T-helper 2 cell (primary cell): ENCODE results near the gene ATAD3B.
A peak's percentile ranks its signal among the peaks of the same experiment; 100 is the strongest.
"Not testable (repeated sequence)": the region's sequence is repeated elsewhere in the genome, so short reads cannot be mapped to it uniquely, and the experiment has no call there.

ENCODE experiments used
- DNase-seq, 5 experiments: peaks; one replicate each; pipeline versions ENCODE4 v3.0.0 to v3.0.0-alpha.2; 2012 to 2022

Gene ATAD3B

GRCh38 chr1:1434131-1434823 is 37.3 kb upstream of the ATAD3B start:
- no peak for DNase-seq

- no peak for DNase-seq
Measured at GRCh38 chr1:1434824-1435105, 36.8 kb upstream of the ATAD3B start.

- peak; percentile 30 to 69 (median 34) for DNase-seq
Measured at GRCh38 chr1:1435106-1435903, 36.3 kb upstream of the ATAD3B start, which contains the start of gene VWA1. Gene VWA1 (plus strand): TSS chr1:1435690. CDS start chr1:1435749, 59 bp downstream.

GRCh38 chr1:1435911-1436629 is 35.5 kb upstream of the ATAD3B start:
- no peak for DNase-seq

- no peak for DNase-seq
Measured at GRCh38 chr1:1436630-1437032, 34.9 kb upstream of the ATAD3B start.

- DNase-seq: no peak
Measured at GRCh38 chr1:1437033-1437903, 34.3 kb upstream of the ATAD3B start.

- DNase-seq: no peak
Measured at GRCh38 chr1:1437904-1438376, 33.6 kb upstream of the ATAD3B start.

GRCh38 chr1:1438531-1439381 is 32.8 kb upstream of the ATAD3B start:
- DNase-seq: no peak

GRCh38 chr1:1439546-1440261 is 31.9 kb upstream of the ATAD3B start:
- no peak for DNase-seq

- DNase-seq: no peak
Measured at GRCh38 chr1:1440262-1441001, 31.1 kb upstream of the ATAD3B start.

GRCh38 chr1:1441002-1441888 is 30.3 kb upstream of the ATAD3B start:
- DNase-seq: peak in 4 of 5 experiments; percentile 37 to 52 (median 40)

- no peak for DNase-seq
Measured at GRCh38 chr1:1442069-1442770, 29.3 kb upstream of the ATAD3B start.

GRCh38 chr1:1446631-1447030 is 24.9 kb upstream of the ATAD3B start:
- DNase-seq: not testable (repeated sequence)

- DNase-seq: no peak
Measured at GRCh38 chr1:1449099-1449739, 22.3 kb upstream of the ATAD3B start, which contains the start of gene ATAD3C. Gene ATAD3C (plus strand): TSS chr1:1449689. CDS start chr1:1450684, 995 bp downstream.

GRCh38 chr1:1450616-1451015 is 20.9 kb upstream of the ATAD3B start:
- not testable (repeated sequence) for DNase-seq

GRCh38 chr1:1451696-1452364 is 19.7 kb upstream of the ATAD3B start:
- DNase-seq: no peak

GRCh38 chr1:1452365-1452739 is 19.2 kb upstream of the ATAD3B start:
- DNase-seq: not testable (repeated sequence)
